GM10248 (cell line): Measurements from ENCODE around the gene RAET1L.
"Not testable (repeated sequence)": the region's sequence is repeated elsewhere in the genome, so short reads cannot be mapped to it uniquely, and the experiment has no call there.

Source experiments
- CTCF ChIA-PET: fragments of 300-600 bp; sonication (Branson Sonifier 250); formaldehyde crosslinking; extraction: SDS; loops from one replicate; lab custom pipeline; 2021; ENCODE audit warnings: antibody characterized with exemption; lab: Yijun Ruan, JAX
- POLR2A ChIA-PET: fragments of 350-650 bp; sonication (Branson Sonifier 250); formaldehyde crosslinking; extraction: SDS; loops from one replicate; lab custom pipeline; 2020; ENCODE audit warnings: antibody characterized with exemption; lab: Yijun Ruan, JAX
- DNase-seq: peaks from one replicate; pipeline ENCODE4 v3.0.0; 2012; ENCODE audit errors: extremely low spot score
- TF ChIP-seq, protein P1 (sequence below): IDR thresholded peaks from 2 replicates; pipeline ENCODE4 v1.5.1; 2012; ENCODE audit warnings: mild to moderate bottlenecking, low read depth; ENCODE audit errors: extremely low read depth, missing control alignments, control extremely low read depth

The RAET1L gene

DNA sequence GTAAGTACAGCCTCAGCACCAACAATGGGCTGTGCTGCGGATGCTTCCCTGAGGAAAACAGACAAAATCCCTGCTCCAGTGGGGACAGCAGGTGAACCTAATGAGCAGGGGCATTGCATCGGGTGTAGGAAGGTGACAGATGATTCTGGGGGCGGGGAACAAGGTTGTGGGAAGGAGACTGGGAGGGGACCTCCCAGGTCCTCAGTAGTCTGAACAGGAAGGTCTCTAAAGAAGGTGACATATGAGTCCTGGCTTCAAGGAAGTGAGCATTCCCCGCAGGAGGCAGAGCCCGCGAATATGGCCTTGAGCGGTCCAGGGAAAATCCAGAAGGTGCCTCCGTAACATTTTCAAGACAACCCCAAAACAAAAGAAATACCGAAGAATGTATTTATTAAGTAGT is 42.2 kb downstream of the RAET1L start:
- ChIA-PET POLR2A (no interaction called here), CTCF (no interaction called here)
- DNase-seq, result no peak
- TF ChIP-seq, protein P1, sequence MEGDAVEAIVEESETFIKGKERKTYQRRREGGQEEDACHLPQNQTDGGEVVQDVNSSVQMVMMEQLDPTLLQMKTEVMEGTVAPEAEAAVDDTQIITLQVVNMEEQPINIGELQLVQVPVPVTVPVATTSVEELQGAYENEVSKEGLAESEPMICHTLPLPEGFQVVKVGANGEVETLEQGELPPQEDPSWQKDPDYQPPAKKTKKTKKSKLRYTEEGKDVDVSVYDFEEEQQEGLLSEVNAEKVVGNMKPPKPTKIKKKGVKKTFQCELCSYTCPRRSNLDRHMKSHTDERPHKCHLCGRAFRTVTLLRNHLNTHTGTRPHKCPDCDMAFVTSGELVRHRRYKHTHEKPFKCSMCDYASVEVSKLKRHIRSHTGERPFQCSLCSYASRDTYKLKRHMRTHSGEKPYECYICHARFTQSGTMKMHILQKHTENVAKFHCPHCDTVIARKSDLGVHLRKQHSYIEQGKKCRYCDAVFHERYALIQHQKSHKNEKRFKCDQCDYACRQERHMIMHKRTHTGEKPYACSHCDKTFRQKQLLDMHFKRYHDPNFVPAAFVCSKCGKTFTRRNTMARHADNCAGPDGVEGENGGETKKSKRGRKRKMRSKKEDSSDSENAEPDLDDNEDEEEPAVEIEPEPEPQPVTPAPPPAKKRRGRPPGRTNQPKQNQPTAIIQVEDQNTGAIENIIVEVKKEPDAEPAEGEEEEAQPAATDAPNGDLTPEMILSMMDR, result no peak

DNA sequence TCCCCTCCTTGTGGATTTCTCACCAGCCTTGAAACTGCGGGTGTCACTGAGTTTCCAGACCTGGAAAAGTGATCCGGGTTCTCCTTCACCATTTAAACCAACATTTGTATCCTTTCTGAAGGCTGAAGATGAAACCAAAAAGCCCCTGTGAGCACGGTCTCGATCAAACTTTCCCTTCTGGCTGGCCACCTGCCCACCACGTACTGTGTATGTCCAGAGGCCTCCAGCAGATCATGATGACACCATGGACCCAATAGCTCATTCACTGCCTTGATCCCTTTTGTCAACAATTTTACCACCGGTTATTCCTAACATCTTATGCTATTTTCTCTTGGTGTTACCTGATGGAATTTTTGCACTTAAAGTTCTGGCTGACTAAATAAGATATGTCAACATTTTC is 46.0 kb downstream of the RAET1L start:
- CTCF ChIA-PET, result no interaction called here

DNA sequence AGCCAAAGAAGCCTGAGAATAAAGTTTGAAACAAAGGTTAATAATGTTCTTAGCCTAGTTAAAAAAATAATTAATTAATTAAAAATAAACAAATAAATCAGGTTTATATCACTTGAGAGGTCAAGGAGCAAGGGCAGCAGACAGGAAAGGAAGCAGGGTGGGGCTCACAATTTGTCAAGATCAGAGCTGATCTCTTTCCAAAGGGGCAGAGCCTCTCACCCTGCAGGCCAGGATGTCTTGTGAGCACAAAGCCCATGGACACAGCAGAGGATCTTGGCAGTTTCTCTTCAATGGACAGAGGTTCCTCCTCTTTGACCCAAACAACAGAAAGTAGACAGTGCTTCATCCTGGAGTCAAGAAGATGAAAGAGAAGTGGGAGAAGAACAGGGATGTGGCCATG is 46.7 kb downstream of the RAET1L start:
- DNase-seq, result no peak
- TF ChIP-seq, protein P1, result no peak
- ChIA-PET POLR2A (no interaction called here), CTCF (no interaction called here)

More for the DNA sequence above, 46.0 kb downstream of the RAET1L start:
- TF ChIP-seq, protein P1, result no peak
- no peak for DNase-seq
- POLR2A ChIA-PET, result no interaction called here

DNA sequence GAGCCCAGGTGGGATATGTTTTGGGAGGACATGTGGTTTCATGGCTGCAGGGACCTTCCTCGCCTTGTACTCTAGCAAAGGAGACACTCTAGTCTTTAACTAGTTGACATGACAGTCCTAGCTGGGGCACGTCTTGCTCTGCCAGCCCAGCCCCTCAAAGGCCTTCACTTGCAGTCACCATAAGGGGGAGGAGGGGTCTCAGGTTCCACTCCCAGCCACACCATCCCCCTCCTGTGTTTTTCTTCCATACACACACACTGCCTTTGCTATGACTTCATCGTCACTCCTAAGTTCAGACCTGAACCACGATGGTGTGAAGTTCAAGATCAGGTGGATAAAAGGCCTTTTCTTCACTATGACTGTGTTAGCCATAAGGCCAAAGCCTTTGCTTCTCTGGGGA is 48.1 kb downstream of the RAET1L start:
- no peak for DNase-seq
- CTCF ChIA-PET, result no interaction called here
- POLR2A ChIA-PET, result no interaction called here
- TF ChIP-seq, protein P1, result no peak

DNA sequence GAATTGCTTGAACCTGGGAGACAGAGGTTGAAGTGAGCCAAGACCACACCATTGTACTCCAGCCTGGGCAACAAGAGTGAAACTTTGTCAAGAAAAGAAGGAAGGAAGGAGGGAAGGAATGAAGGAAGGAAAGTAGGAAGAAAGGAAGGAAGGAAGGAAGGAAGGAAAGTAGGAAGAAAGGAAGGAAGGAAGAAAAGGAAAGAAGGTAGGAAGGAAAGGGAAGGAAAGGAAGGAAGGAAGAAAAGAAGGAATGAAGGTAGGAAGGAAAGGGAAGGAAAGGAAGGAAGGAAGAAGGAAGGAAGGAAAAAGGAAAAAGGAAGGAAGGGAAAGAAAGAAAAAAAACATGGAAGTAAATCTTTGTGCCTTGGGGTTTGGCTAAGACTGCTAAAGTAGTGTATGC is 49.9 kb downstream of the RAET1L start:
- TF ChIP-seq, protein P1, result no peak
- DNase-seq, result no peak
- ChIA-PET POLR2A (no interaction called here), CTCF (no interaction called here)

DNA sequence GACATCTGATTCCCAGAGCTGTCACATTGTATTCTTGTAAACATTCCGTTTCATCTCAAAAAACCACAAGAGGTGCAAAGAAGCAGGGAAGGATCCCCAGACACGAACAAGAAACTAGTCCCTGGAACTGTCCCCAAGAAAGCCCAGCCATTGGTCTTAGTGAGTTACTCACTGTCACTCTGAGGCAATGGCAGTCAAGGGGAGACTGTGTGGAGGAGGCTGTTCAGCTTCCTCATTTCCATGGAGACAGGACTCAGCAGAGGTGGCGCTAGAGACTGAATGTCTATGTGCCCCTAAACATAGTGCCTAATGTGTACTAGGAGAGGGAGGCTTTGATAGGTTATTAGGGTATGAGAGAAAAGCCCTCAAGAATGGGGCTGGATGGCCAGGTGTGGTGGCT is 50.5 kb downstream of the RAET1L start:
- no peak for DNase-seq
- TF ChIP-seq, protein P1, result no peak
- POLR2A ChIA-PET, result no interaction called here
- CTCF ChIA-PET, result no interaction called here

DNA sequence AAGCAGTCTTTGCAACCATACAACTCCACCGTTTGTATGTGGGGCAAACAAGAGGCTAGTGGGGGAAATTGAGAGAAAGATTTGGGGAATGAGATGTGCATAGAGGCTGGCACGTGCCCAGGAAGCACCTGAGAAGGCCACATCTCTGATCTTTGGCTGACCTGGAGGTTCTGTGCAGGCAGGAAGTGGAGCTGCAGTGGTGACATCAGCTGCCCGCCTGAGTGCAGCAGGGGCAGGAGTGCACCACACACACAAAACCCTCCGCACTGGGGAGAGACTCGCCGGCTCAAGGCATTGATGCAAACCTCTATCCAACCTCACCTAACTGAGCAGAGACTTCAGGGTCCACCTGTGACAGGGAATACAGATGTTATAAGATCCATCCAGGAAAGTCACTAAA is 50.9 kb downstream of the RAET1L start:
- DNase-seq, POLR2A ChIA-PET: not testable (repeated sequence)
- CTCF ChIA-PET, result interaction anchor here (1.1 kb wide), 1 partner anchor 14 kb away, joined by 4 read pairs; no protein-coding TSS in a partner anchor
